GM12872 (cell line): ENCODE results near the gene ZDHHC8.
A peak's percentile ranks its signal among the peaks of the same experiment; 100 is the strongest.

ENCODE experiments used
- TF ChIP-seq, protein P1 (sequence below): IDR thresholded peaks from 3 replicates; pipeline ENCODE4 v1.5.1; 2011; ENCODE audit warnings: low read depth, mild to moderate bottlenecking, low read length, moderate library complexity; ENCODE audit not compliant: insufficient read depth

ZDHHC8 gene

DNA sequence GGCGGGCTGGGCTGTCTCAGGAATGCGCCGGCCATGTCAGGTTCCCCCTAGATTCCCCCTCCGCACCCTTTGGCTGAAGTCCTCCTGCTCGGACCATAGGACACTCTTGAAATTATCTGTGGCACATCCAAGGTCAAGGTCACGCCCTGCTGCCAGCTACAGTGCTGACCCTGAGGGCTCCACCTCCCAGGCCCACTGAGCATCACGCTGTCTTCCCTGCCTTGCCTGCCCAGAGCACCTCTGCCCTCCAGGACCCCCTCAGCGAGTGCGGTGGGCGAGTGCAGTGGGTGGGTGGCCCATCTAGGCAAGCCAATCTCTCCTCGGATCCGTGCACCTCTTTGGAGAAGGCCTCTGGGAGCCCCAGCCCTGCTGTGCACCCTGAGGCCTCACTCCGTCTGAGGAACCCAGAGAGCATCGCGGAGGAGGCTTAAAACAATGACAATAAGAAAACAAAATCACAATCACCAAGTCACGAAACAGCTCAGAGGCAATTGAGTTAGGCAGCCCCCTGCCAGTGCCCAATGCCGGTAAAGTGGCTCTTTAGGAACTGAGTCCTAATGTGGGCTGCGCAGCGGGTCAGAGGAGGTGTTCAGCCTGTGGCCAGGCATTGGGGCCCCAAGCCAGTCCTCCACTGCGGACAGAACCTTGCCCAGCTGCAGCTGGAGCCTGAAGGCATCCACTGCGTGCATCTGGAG is 45.8 kb downstream of the ZDHHC8 start:
- TF ChIP-seq, protein P1, sequence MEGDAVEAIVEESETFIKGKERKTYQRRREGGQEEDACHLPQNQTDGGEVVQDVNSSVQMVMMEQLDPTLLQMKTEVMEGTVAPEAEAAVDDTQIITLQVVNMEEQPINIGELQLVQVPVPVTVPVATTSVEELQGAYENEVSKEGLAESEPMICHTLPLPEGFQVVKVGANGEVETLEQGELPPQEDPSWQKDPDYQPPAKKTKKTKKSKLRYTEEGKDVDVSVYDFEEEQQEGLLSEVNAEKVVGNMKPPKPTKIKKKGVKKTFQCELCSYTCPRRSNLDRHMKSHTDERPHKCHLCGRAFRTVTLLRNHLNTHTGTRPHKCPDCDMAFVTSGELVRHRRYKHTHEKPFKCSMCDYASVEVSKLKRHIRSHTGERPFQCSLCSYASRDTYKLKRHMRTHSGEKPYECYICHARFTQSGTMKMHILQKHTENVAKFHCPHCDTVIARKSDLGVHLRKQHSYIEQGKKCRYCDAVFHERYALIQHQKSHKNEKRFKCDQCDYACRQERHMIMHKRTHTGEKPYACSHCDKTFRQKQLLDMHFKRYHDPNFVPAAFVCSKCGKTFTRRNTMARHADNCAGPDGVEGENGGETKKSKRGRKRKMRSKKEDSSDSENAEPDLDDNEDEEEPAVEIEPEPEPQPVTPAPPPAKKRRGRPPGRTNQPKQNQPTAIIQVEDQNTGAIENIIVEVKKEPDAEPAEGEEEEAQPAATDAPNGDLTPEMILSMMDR: no peak

DNA sequence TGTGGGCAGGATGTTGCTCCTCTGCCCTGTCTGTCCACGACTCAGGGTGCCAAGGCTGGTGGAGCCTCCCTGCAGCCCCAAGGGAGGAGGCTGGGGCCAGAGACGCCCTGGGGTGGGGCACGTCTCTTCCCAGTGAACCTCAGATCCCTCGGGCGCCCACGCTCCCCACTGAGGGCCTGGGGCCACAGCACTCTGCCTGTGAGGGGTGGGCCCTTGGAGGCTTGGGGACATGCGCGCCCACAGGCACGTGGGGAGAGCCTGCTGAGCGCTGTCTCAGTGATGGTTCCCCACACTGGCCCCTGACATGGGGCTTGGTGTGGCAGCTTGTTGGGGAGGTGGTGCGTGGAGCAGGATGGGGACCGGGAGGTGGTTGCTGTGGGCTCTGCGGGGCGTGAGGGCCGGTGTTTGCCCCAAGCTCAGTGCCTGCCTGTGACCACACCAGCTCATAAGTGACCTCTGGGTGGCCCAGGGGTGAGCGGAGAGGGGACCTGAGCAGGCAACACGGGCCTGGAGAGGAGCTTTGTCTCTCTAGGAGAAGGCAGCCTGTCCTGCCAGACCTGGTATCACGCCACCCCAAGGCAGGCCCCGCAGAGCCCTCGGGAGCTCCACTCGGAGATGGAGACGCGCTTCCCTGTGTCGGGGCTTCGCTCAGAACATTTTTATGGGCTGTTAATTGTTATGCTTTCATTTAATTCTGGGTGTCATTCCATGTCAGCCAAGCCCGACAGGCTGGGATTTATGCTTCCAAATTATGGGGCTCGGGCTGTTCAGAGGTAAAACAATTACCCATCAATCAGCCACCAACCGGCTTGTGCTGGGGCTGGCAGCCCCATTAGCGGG is 46.7 kb downstream of the ZDHHC8 start:
- TF ChIP-seq, protein P1: no peak

DNA sequence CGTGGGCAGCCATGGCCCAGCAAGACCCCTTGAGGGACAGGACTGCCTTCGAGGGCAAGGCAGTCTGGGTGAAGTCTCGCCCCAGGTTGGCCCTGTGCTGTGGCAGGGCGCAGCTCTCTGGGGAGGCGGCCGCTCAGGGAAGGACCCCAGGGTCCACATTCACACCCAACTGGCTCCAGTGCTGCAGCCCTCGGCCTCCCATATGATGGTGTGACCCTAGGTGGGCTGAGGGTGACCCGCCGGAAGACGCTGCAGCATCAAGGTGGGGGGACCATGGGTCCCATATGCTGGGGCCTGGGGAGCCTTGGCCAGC is 47.3 kb downstream of the ZDHHC8 start:
- TF ChIP-seq, protein P1: no peak

DNA sequence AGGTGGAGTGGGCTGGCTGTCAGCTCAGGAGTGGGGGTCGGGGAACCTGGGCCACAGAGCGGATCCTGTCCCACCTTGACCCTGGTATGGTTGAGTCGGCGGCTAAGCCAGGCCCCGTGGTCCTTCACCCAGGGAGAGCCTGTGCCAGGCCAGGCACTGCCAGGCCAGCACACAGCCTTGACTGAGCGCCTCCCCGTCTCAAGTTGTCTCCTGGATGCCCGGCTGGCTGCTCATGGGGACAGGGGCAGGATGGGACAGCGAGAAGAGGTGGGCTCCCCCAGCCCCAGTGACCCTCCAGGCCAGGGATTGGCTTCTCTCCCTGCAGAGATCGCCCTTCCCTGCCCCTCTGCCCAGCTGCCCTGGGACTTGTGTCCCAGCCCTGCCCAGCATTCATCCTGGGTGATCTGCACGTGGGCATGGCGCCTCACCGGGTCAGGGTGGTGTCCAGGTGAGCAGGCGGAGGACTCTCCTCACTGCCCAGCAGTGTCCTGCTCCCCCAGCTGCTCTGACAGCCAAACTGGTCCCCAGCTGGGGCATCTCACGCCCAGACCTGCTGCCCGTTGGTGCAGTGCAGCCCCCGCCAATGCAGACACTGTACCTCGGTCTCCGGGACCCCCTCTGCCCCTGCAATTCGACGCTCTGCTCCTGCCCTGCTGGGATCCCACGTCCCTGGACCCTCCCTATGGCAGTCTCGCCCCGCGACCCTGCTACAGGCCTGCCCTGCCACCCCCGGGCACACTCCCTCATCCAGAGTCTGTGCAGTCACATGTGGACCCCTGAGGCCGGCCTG is 48.0 kb downstream of the ZDHHC8 start:
- TF ChIP-seq, protein P1: no peak

DNA sequence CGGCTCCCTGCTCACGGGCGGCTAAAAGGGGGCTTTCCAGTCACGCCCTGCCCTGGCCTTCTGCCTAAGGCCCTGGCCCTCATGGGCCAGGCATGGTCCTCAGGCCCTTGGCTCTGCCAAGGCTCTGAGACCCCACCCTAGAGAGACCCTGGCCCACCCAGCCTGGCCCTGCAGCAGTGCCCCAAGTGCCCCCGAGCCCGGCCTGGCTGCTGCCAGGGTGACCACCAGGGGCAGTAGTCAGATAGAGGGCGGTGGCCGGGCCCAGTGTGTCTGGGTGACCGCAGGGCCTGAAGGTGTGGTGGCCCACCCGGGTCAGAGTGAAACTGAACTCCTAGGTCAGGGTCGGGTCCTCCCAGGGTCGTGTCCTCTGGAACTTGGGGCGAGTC is 48.6 kb downstream of the ZDHHC8 start:
- TF ChIP-seq, protein P1: 0 out of 3 replicates have a peak, but pooled peaks have one; percentile 18

DNA sequence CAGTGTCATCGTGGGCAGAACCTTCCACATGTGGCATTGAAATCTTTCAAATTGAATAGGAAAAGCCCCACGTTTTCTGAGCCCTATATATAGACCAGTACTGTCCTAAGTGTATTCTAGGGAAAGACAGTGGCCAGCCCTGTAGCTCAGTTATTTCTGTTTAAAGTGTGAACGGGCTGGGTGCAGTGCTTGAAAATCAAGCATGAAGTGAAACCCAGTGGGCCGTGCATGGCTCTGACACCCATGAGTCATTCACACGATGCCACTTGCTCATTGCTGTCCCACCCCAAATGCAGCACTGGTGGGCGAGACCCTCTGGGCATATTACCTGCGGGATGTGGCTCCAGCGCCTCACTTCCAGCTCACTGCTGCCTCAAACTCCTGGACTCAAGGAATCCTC is 49.0 kb downstream of the ZDHHC8 start:
- TF ChIP-seq, protein P1: no peak
